Measurements from ENCODE around the gene NECAP2. TPM values are rescaled to one million over a fixed set of nuclear protein-coding genes. Genes with fewer than 3 reads are reported as not detected.
"Not testable (repeated sequence)": the region's sequence is repeated elsewhere in the genome, so short reads cannot be mapped to it uniquely, and the experiment has no call there.

The NECAP2 gene
- total and polyA plus RNA-seq, 7 donors, result 22.8 to 59.2 (median 38.0) TPM

- Histone ChIP-seq H3K27ac (no peak overlapping the region), H3K4me3 (no peak overlapping the region), H3K36me3 (peaks cover 0 to 39% (median 4%) of the 10 kb centered on the region in 4 donors), H3K4me1 (no peaks in the 10 kb centered on the region), H3K9me3 (no peaks in the 10 kb centered on the region), H3K27me3 (no peaks in the 10 kb centered on the region)
- DNase-seq, result no peak
- TF ChIP-seq POLR2AphosphoS5 (IDR thresholded peaks at IDR 0.05), result no peak
- TF ChIP-seq EP300 (IDR thresholded peaks at IDR 0.05), result no peak
- no peak for TF ChIP-seq POLR2A (IDR thresholded peaks at IDR 0.05)
- TF ChIP-seq, protein P1, sequence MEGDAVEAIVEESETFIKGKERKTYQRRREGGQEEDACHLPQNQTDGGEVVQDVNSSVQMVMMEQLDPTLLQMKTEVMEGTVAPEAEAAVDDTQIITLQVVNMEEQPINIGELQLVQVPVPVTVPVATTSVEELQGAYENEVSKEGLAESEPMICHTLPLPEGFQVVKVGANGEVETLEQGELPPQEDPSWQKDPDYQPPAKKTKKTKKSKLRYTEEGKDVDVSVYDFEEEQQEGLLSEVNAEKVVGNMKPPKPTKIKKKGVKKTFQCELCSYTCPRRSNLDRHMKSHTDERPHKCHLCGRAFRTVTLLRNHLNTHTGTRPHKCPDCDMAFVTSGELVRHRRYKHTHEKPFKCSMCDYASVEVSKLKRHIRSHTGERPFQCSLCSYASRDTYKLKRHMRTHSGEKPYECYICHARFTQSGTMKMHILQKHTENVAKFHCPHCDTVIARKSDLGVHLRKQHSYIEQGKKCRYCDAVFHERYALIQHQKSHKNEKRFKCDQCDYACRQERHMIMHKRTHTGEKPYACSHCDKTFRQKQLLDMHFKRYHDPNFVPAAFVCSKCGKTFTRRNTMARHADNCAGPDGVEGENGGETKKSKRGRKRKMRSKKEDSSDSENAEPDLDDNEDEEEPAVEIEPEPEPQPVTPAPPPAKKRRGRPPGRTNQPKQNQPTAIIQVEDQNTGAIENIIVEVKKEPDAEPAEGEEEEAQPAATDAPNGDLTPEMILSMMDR (IDR thresholded peaks at IDR 0.05), result no peak
- 86 to 87% methylated on average over 9 of the region's 9 CpGs for WGBS, 2 donors
- intact Hi-C loops (cut with DNase I), result no loop called here
These were observed 50.6 kb downstream of the NECAP2 start for GRCh38 chr1:16491056-16491675.

DNA sequence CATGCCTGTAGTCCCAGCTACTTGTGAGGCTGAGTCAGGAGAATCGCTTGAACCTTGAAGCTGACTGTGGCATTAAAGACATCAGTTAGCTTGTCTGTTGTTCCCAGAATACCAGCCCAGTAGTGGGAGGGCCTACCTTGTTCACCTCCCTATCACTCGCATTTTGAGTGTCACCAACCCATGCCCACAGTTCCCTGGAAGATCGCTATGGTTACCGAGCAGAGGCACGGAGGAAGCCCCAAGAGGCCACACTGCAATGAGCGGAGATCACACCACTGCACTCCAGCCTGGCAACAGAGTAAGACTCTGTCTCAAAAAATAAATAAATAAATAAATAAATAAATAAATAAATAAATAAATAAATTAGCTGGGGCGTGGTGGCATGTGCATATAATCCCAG is 52.4 kb downstream of the NECAP2 start:
- 87 to 90% methylated on average over 7 of the region's 7 CpGs for WGBS, 2 donors
- intact Hi-C loops (cut with DNase I); H3K4me1 ChIP-seq; H3K27ac ChIP-seq; H3K9me3 ChIP-seq; DNase-seq; H3K27me3 ChIP-seq; H3K4me3 ChIP-seq: not testable (repeated sequence)
- peaks cover 0 to 23% (median 0%) of the 10 kb centered on the region in 4 donors for H3K36me3 ChIP-seq

GRCh38 chr1:16493731-16494130 is 53.2 kb downstream of the NECAP2 start:
- WGBS, 2 donors, result 87 to 96% methylated on average over 9 of the region's 9 CpGs
- H3K27me3 ChIP-seq; intact Hi-C loops (cut with DNase I); H3K9me3 ChIP-seq; DNase-seq; H3K27ac ChIP-seq; H3K4me3 ChIP-seq: not testable (repeated sequence)
- H3K36me3 ChIP-seq, result peaks cover 0 to 17% (median 0%) of the 10 kb centered on the region in 4 donors
- H3K4me1 ChIP-seq, result peaks cover 0 to 14% (median 11%) of the 10 kb centered on the region in 4 donors

- intact Hi-C loops (cut with DNase I); H3K36me3 ChIP-seq; H3K27me3 ChIP-seq; H3K4me3 ChIP-seq; H3K9me3 ChIP-seq: not testable (repeated sequence)
- peaks cover 0 to 21% (median 16%) of the 10 kb centered on the region in 4 donors for H3K4me1 ChIP-seq
- 91% methylated on average over 5 of the region's 5 CpGs for WGBS, 2 donors
- peak overlapping the region in 2 of 4 donors; percentile 88 for H3K27ac ChIP-seq
- DNase-seq, result peak; percentile 32
These were observed 57.0 kb downstream of the NECAP2 start for GRCh38 chr1:16497474-16497904.

- H3K9me3 ChIP-seq; H3K36me3 ChIP-seq; intact Hi-C loops (cut with DNase I); H3K27me3 ChIP-seq: not testable (repeated sequence)
- DNase-seq, result peak; percentile 49
- Histone ChIP-seq H3K4me1 (peaks cover 0 to 21% (median 16%) of the 10 kb centered on the region in 4 donors), H3K27ac (peak overlapping the region; percentile 88 to 89 (median 88)), H3K4me3 (peak overlapping the region; percentile 75 to 88 (median 81))
- 40 to 55% methylated on average over 10 of the region's 10 CpGs for WGBS, 2 donors
These were observed 57.5 kb downstream of the NECAP2 start for GRCh38 chr1:16498047-16498446.

DNA sequence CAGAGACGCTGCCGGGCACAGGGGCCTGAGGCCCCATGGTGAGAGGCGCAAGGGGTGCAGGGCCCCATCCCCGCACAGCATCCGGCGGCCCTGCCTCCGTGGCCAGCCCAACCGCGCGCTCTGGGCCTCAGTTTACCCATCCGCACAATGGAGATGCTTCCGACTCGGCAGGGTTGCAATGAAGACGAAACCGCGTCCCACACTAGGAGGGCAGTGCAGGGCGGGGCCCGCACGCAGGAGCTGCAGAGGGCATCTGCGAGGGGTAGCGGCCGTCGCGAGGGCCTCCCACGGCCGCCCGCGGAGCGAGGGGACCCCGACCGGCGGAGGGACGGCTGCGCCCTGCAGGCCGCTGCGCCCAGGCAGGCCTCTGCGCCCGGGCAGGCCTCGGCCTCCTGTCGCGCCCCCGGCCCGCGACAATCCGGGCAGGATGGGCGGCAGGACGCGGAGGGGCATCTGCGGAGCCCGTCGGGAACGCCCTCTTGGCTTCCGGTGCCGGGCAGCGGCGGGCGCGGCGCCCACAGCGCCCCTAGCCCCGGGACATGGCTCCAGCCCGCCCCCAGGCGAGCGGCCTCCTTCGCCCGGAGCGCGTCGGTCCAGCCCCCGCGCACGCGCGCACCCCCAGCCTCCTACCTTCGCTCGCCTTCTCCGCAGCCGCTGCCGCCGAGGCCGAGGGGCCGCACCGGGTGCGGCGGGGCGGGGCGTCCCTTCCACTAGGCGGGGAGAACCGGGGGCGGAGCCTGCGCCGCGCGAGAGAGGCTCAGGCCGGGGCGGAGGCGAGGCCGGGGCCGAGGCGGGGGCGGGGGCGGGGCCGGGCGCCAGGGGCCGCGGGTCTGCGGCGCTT is 58.3 kb downstream of the NECAP2 start:
- 1% methylated on average over 108 of the region's 108 CpGs for WGBS, 2 donors
- TF ChIP-seq, protein P1 (IDR thresholded peaks at IDR 0.05), result no peak
- peak; percentile 25 to 53 (median 52) for TF ChIP-seq POLR2AphosphoS5 (IDR thresholded peaks at IDR 0.05)
- H3K4me1 ChIP-seq, result peaks cover 0 to 21% (median 16%) of the 10 kb centered on the region in 4 donors

GRCh38 chr1:16500466-16500865 is 59.9 kb downstream of the NECAP2 start:
- H3K9me3 ChIP-seq; H3K4me3 ChIP-seq; H3K27me3 ChIP-seq; H3K36me3 ChIP-seq; intact Hi-C loops (cut with DNase I): not testable (repeated sequence)
- peak; percentile 54 for DNase-seq
- Histone ChIP-seq H3K4me1 (peaks cover 0 to 21% (median 16%) of the 10 kb centered on the region in 4 donors), H3K27ac (peak overlapping the region in 1 of 4 donors; percentile 88)
- 77 to 92% methylated on average over 11 of the region's 11 CpGs for WGBS, 2 donors

More for the DNA sequence above, 58.3 kb downstream of the NECAP2 start:
- DNase-seq, result peak; percentile 94
- H3K36me3 ChIP-seq, result no peaks in the 10 kb centered on the region
- peak overlapping the region; percentile 75 to 88 (median 81) for H3K4me3 ChIP-seq
- no peaks in the 10 kb centered on the region for H3K27me3 ChIP-seq
- intact Hi-C loops (cut with DNase I), result no loop called here
- peak overlapping the region; percentile 88 to 89 (median 88) for H3K27ac ChIP-seq
- H3K9me3 ChIP-seq, result no peaks in the 10 kb centered on the region

DNA sequence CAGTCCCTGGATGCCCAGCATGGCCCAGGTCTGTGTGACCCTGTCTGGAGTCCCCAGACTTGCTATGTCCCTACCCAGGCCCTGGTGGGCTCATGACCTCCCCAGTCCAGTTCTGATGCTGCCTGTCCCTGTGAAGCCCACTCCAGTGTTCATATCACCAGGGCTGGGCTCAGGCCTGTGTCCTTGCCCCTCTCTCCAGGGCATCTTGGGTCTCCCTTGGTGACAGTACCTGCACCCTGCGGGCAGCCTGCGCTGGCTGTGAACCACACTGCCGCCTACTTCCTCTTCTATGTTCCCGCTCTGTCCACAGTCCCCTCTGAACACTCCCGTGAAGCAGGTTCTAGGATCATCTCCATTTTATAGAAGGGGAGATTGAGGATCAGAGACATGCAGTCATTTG is 60.5 kb downstream of the NECAP2 start:
- peaks cover 0 to 21% (median 16%) of the 10 kb centered on the region in 4 donors for H3K4me1 ChIP-seq
- H3K4me3 ChIP-seq; H3K27me3 ChIP-seq; H3K9me3 ChIP-seq; H3K36me3 ChIP-seq; intact Hi-C loops (cut with DNase I); H3K27ac ChIP-seq: not testable (repeated sequence)
- DNase-seq, result peak; percentile 55
- 75 to 86% methylated on average over 5 of the region's 5 CpGs for WGBS, 2 donors

GRCh38 chr1:16501446-16501845 is 60.9 kb downstream of the NECAP2 start:
- peaks cover 0 to 21% (median 16%) of the 10 kb centered on the region in 4 donors for H3K4me1 ChIP-seq
- DNase-seq; H3K4me3 ChIP-seq; H3K27me3 ChIP-seq; intact Hi-C loops (cut with DNase I); H3K27ac ChIP-seq; H3K9me3 ChIP-seq; H3K36me3 ChIP-seq: not testable (repeated sequence)
- WGBS, 2 donors, result 74 to 78% methylated on average over 8 of the region's 8 CpGs
